GM23248 (cell line): ENCODE results near the gene YPEL3. TPM values are rescaled to one million over a fixed set of nuclear protein-coding genes. Genes with fewer than 3 reads are reported as not detected.
"Not testable (repeated sequence)": the region's sequence is repeated elsewhere in the genome, so short reads cannot be mapped to it uniquely, and the experiment has no call there.

Experiments used
- DNase-seq: peaks from one replicate; pipeline ENCODE4 v3.0.0-alpha.2; 2015
- H2AFZ ChIP-seq: fragments of 200-600 bp; sonication (generic); 2 replicates; pipeline ENCODE4 v1.6.1; 2016; ENCODE audit warnings: antibody characterized with exemption
- H3F3A ChIP-seq: fragments of 200-600 bp; sonication (generic); 2 replicates; pipeline ENCODE4 v1.6.1; 2016; ENCODE audit warnings: mild to moderate bottlenecking, antibody characterized with exemption, mixed run types; ENCODE audit not compliant: insufficient read depth
- H3K27ac ChIP-seq: fragments of 200-600 bp; sonication (generic); 2 replicates; pipeline ENCODE4 v1.5.1; 2016; ENCODE audit warnings: mild to moderate bottlenecking
- H3K27me3 ChIP-seq: fragments of 200-600 bp; sonication (generic); replicated peaks from 2 replicates; pipeline ENCODE4 v1.6.1; 2016; ENCODE audit warnings: mild to moderate bottlenecking; ENCODE audit not compliant: insufficient read depth
- H3K36me3 ChIP-seq: fragments of 200-600 bp; sonication (generic); 2 replicates; pipeline ENCODE4 v1.6.1; 2016; ENCODE audit warnings: low read depth, mild to moderate bottlenecking
- H3K4me1 ChIP-seq: fragments of 200-600 bp; sonication (generic); 2 replicates; pipeline ENCODE4 v1.6.1; 2016; ENCODE audit warnings: mild to moderate bottlenecking; ENCODE audit not compliant: insufficient read depth
- H3K4me2 ChIP-seq: fragments of 200-600 bp; sonication (generic); one replicate; pipeline ENCODE4 v1.6.1; 2016; ENCODE audit warnings: mild to moderate bottlenecking; ENCODE audit not compliant: unreplicated experiment
- H3K4me3 ChIP-seq: fragments of 200-600 bp; sonication (generic); 2 replicates; pipeline ENCODE4 v1.5.1; 2016; ENCODE audit warnings: mild to moderate bottlenecking
- H3K79me2 ChIP-seq: fragments of 200-600 bp; sonication (generic); 2 replicates; pipeline ENCODE4 v1.6.1; 2016; ENCODE audit warnings: mild to moderate bottlenecking; ENCODE audit not compliant: insufficient read depth
- H3K9ac ChIP-seq: fragments of 200-600 bp; sonication (generic); 2 replicates; pipeline ENCODE4 v1.6.1; 2016; ENCODE audit warnings: mild to moderate bottlenecking
- H3K9me2 ChIP-seq: fragments of 200-600 bp; sonication (generic); 2 replicates; pipeline ENCODE4 v1.6.1; 2016; ENCODE audit warnings: mixed run types, mild to moderate bottlenecking, moderate library complexity; ENCODE audit not compliant: insufficient read depth
- H3K9me3 ChIP-seq: fragments of 200-600 bp; sonication (generic); one replicate; pipeline ENCODE4 v1.6.1; 2017; ENCODE audit warnings: low read depth
- H4K20me1 ChIP-seq: fragments of 200-600 bp; sonication (generic); 2 replicates; pipeline ENCODE4 v1.6.0; 2016; ENCODE audit not compliant: insufficient read depth
- EZH2 ChIP-seq: fragments of 200-600 bp; sonication (generic); IDR thresholded peaks from 2 replicates; pipeline ENCODE4 v1.6.1; 2018; ENCODE audit warnings: antibody characterized with exemption, mild to moderate bottlenecking; ENCODE audit not compliant: insufficient read depth, poor library complexity, severe bottlenecking
- EZH2phosphoT487 ChIP-seq: fragments of 200-600 bp; sonication (generic); IDR thresholded peaks from 2 replicates; pipeline ENCODE4 v1.6.1; 2018; ENCODE audit warnings: antibody characterized with exemption, moderate library complexity, mild to moderate bottlenecking, low read depth; ENCODE audit not compliant: insufficient read depth
- WGBS, 2 experiments: methylation state at CpG; one replicate each; pipeline ENCODE4 v1.1.6; 2015 to 2017; ENCODE audit warnings: low lambda C conversion rate in 2 of 2, low coverage in 1 of 2; ENCODE audit errors: missing lambda C conversion rate in 2 of 2; 5-methylcytosine and 5-hydroxymethylcytosine counted together
- in situ Hi-C: fragments of 300-500 bp; cut with MboI; formaldehyde crosslinking; loops from 2 replicates; pipeline ENCODE4 v1.15.0; 2020
- polyA plus RNA-seq: library from polyadenylated mRNA; unstranded; fragments of >200 nt; fragmentation: Nextera tagmentation; extraction: Ambion mirVana; gene quantifications from 2 replicates; pipeline ENCODE4 v1.2.1, GENCODE V29; 2016
- total RNA-seq: library from RNA; depleted of rRNA; stranded (reverse); fragments of >200 nt; shearing (Covaris generic); gene quantifications from 2 replicates; pipeline ENCODE4 v1.2.3, GENCODE V29; 2014

The YPEL3 gene
- total and polyA plus RNA-seq, 2 experiments from 2014 or later, result 100.0 to 200 TPM

DNA sequence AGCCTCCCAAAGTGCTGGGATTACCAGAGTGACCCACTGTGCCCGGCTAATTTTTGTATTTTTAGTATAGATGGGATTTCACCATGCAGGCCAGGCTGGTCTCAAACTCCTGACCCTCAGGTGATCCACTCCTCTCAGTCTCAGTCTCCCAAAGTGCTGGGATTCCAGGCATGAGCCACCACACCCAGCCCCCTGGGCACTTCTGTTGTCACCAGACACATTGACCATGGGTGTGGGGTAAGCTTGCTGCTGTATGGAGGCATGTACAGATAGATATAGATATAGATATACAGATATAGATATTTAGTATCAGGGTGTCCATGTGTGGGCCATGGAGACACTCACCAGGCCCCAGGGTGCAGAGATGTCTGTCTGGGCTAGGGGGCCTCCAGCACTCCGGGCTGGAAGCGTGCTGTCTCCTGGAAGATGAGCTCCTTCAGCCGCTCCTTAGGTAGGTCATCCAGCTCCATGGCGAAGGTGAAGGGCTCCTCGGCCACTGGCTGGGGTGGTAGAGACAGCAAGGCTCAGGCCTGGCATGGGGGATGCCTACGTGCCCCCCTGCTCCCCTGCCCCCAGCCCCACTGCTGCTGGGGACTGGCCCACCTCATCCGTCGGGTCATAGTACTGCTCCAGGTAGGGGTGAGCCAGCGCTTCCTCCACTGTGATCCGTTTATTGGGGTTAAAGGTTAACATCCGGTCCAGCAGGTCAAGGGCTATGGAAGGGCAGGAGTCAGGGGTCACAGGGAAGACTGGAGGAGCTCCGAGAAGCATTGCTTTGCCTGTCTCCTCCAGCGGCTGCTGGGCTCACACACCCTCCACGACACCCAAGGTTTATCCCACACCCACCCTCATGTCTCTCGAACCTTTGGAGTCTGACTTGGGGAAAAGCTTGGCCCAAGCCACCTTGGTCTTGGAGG is 20.5 kb upstream of the YPEL3 start:
- Histone ChIP-seq H3K9me3 (no peaks in the 10 kb centered on the region), H3K4me3 (no peak overlapping the region), H3K36me3 (peaks cover 10% of the 10 kb centered on the region), H3K4me2 (no peak overlapping the region), H2AFZ (no peak overlapping the region), H3K9ac (no peak overlapping the region), H3K27me3 (no peaks in the 10 kb centered on the region), H3K4me1 (peaks cover 9% of the 10 kb centered on the region), H4K20me1 (no peaks in the 10 kb centered on the region), H3K79me2 (no peaks in the 10 kb centered on the region), H3K27ac (no peak overlapping the region), H3F3A (no peaks in the 10 kb centered on the region), H3K9me2 (no peaks in the 10 kb centered on the region)
- DNase-seq, result no peak
- in situ Hi-C loops, result loop anchor here (25.0 kb wide), 1 partner anchor 296 kb away; the partner anchor contains the start of gene ZNF771
- WGBS, 2 experiments, result 94% methylated on average over 13 to 16 of the region's 16 CpGs
- TF ChIP-seq EZH2, result no peak
- TF ChIP-seq EZH2phosphoT487, result no peak

- Histone ChIP-seq H3K9me2 (no peaks in the 10 kb centered on the region), H3K9me3 (no peaks in the 10 kb centered on the region), H3F3A (no peaks in the 10 kb centered on the region), H4K20me1 (no peaks in the 10 kb centered on the region), H3K79me2 (no peaks in the 10 kb centered on the region), H3K9ac (no peak overlapping the region), H3K4me1 (peaks cover 9% of the 10 kb centered on the region), H3K36me3 (peaks cover 10% of the 10 kb centered on the region), H3K27ac (no peak overlapping the region), H3K4me2 (no peak overlapping the region), H3K4me3 (no peak overlapping the region), H3K27me3 (no peaks in the 10 kb centered on the region), H2AFZ (no peak overlapping the region)
- TF ChIP-seq EZH2 (no peak), EZH2phosphoT487 (no peak)
- 87 to 91% methylated on average over 6 to 7 of the region's 7 CpGs for WGBS, 2 experiments
- in situ Hi-C loops, result loop anchor here (25.0 kb wide), 1 partner anchor 297 kb away; the partner anchor contains the start of gene ZNF771
- no peak for DNase-seq
These were observed 19.2 kb upstream of the YPEL3 start for GRCh38 chr16:30115238-30115637.

GRCh38 chr16:30114833-30115232 is 18.8 kb upstream of the YPEL3 start:
- not testable (repeated sequence) for H3K27ac ChIP-seq, H3K4me3 ChIP-seq, H3K9ac ChIP-seq, H3F3A ChIP-seq, H3K4me1 ChIP-seq, H3K4me2 ChIP-seq, DNase-seq, H3K9me2 ChIP-seq, H4K20me1 ChIP-seq, H2AFZ ChIP-seq, H3K79me2 ChIP-seq, H3K36me3 ChIP-seq, H3K27me3 ChIP-seq, H3K9me3 ChIP-seq
- in situ Hi-C loops, result loop anchor here (25.0 kb wide), 1 partner anchor 297 kb away; the partner anchor contains the start of gene ZNF771
- 94 to 96% methylated on average over 7 of the region's 7 CpGs for WGBS, 2 experiments

GRCh38 chr16:30114411-30114810 is 18.4 kb upstream of the YPEL3 start:
- Histone ChIP-seq H3K36me3 (peaks cover 4% of the 10 kb centered on the region), H3K4me1 (peaks cover 9% of the 10 kb centered on the region), H3K9ac (no peak overlapping the region), H3K27me3 (no peaks in the 10 kb centered on the region), H3K9me2 (no peaks in the 10 kb centered on the region), H3K79me2 (no peaks in the 10 kb centered on the region), H2AFZ (no peak overlapping the region), H3K27ac (no peak overlapping the region), H3F3A (no peaks in the 10 kb centered on the region), H3K4me3 (no peak overlapping the region), H3K4me2 (no peak overlapping the region), H3K9me3 (no peaks in the 10 kb centered on the region), H4K20me1 (no peaks in the 10 kb centered on the region)
- in situ Hi-C loops, result loop anchor here (25.0 kb wide), 1 partner anchor 298 kb away; the partner anchor contains the start of gene ZNF771
- no peak for DNase-seq
- WGBS, 2 experiments, result 82 to 89% methylated on average over 7 to 11 of the region's 11 CpGs
- no peak for TF ChIP-seq EZH2
- no peak for TF ChIP-seq EZH2phosphoT487
